Gastroesophageal sphincter (tissue), 4 donors: ENCODE data around the gene DGKQ. TPM values are rescaled to one million over a fixed set of nuclear protein-coding genes. Genes with fewer than 3 reads are reported as not detected.
"Not testable (repeated sequence)": the region's sequence is repeated elsewhere in the genome, so short reads cannot be mapped to it uniquely, and the experiment has no call there.

ENCODE experiments used
- ATAC-seq: fragments of 150-250 bp; one replicate; pipeline ENCODE4 v1.9.1; 2016; ENCODE audit warnings: mild to moderate bottlenecking, moderate library complexity
- H3K27ac ChIP-seq, 4 donors: fragments of 200-600 bp; sonication (generic) in 3 of 4; 1 replicate in 3 of 4; 2 replicates in 1 of 4; pipeline ENCODE4 v1.5.1; 2016 to 2019
- H3K27me3 ChIP-seq: fragments of 200-600 bp; sonication (generic); one replicate; pipeline ENCODE4 v1.5.1; 2019
- H3K36me3 ChIP-seq, 2 donors: fragments of 200-600 bp; sonication (generic); one replicate each; pipeline ENCODE4 v1.5.1; 2019; ENCODE audit warnings: control low read depth in 1 of 2
- H3K4me1 ChIP-seq, 3 donors: fragments of 200-600 bp; sonication (generic); 1 replicate in 2 of 3; 2 replicates in 1 of 3; pipeline ENCODE4 v1.5.1; 2016 to 2019; ENCODE audit warnings: control low read depth in 2 of 3
- H3K4me3 ChIP-seq, 2 donors: fragments of 200-600 bp; sonication (generic); one replicate each; pipeline ENCODE4 v1.5.1; 2019; ENCODE audit warnings: mild to moderate bottlenecking in 1 of 2, moderate library complexity in 1 of 2
- H3K9me3 ChIP-seq, 3 donors: fragments of 200-600 bp; sonication (generic); one replicate each; pipeline ENCODE4 v1.5.1; 2017 to 2019; ENCODE audit warnings: control low read depth in 2 of 3
- CTCF ChIP-seq, 4 experiments: fragments of 200-600 bp in 2 of 4; fragments of 450-650 bp in 2 of 4; sonication (generic) in 1 of 4; IDR thresholded peaks; one replicate each; pipeline ENCODE4 v1.5.1; 2017 to 2019; ENCODE audit warnings: antibody characterized with exemption in 4 of 4, mild to moderate bottlenecking in 2 of 4, moderate library complexity in 2 of 4
- EP300 ChIP-seq: sonication (generic); formaldehyde crosslinking; IDR thresholded peaks from one replicate; pipeline ENCODE4 v1.6.1; 2017; ENCODE audit warnings: antibody characterized with exemption, mild to moderate bottlenecking
- POLR2A ChIP-seq, 2 donors: fragments of 450-650 bp; IDR thresholded peaks; one replicate each; pipeline ENCODE4 v1.6.1; 2017; ENCODE audit warnings: antibody characterized with exemption in 2 of 2, mild to moderate bottlenecking in 2 of 2, moderate library complexity in 1 of 2
- POLR2AphosphoS5 ChIP-seq: sonication (generic); formaldehyde crosslinking; IDR thresholded peaks from one replicate; pipeline ENCODE4 v1.6.1; 2017; ENCODE audit warnings: antibody characterized with exemption
- WGBS, 2 donors: methylation state at CpG; one replicate each; pipeline ENCODE4 v1.1.5; 2018; ENCODE audit warnings: low coverage in 1 of 2; 5-methylcytosine and 5-hydroxymethylcytosine counted together
- total RNA-seq, 4 donors: library from RNA; depleted of rRNA; stranded (reverse); fragments of >200 nt; gene quantifications; one replicate each; pipeline ENCODE4 v1.1.0, GENCODE V29; 2016

DGKQ gene
- total RNA-seq, 4 donors from 2014 or later: 7.5 to 13.5 (median 9.3) TPM

DNA sequence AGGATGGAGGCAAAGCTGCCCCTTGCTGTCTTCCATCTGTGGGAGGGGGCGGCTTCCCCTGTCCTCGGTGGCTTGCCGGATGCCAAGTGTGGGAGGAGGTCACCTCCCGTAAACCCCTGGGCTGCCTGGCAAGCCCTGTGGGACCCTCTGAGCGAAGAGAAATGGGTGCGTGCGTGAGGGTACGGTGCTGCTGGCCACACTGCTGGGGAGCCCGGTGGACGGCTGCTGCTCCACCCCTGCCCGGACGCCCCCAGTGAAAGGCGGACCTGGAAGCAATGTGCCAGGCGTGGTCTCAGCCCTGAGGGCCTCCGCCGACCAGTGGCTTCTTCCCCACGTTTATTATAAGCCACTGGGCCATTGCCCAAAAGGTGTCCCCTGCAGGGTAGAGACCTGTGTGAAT lies 8.9 kb upstream of the DGKQ start:
- 84% methylated on average over 5 of the region's 17 CpGs; no CpG with 5 or more reads in 1 of the 2 donors for WGBS, 2 donors
- Histone ChIP-seq H3K27ac (no peak overlapping the region), H3K27me3 (no peaks in the 10 kb centered on the region), H3K4me1 (peaks cover 0 to 24% (median 16%) of the 10 kb centered on the region in 3 donors), H3K36me3 (no peaks in the 10 kb centered on the region), H3K4me3 (no peak overlapping the region), H3K9me3 (no peaks in the 10 kb centered on the region)
- ATAC-seq: no peak
- TF ChIP-seq POLR2A (IDR thresholded peaks at IDR 0.05) (no peak), CTCF (IDR thresholded peaks at IDR 0.05) (no peak), EP300 (no peak), POLR2AphosphoS5 (no peak)

GRCh38 chr4:978957-979701 lies 5.8 kb upstream of the DGKQ start:
- peak; percentile 47 for ATAC-seq
- Histone ChIP-seq H3K27ac (no peak overlapping the region), H3K4me1 (peaks cover 0 to 1% (median 0%) of the 10 kb centered on the region in 3 donors), H3K9me3 (no peaks in the 10 kb centered on the region), H3K36me3 (no peaks in the 10 kb centered on the region), H3K27me3 (no peaks in the 10 kb centered on the region), H3K4me3 (no peak overlapping the region)
- no peak for TF ChIP-seq EP300
- WGBS, 2 donors: 59 to 60% methylated on average over 8 to 10 of the region's 20 CpGs

- not testable (repeated sequence) for H3K27ac ChIP-seq, H3K4me3 ChIP-seq, H3K36me3 ChIP-seq, H3K27me3 ChIP-seq, ATAC-seq, H3K9me3 ChIP-seq
- WGBS, 2 donors: no CpG with 5 or more reads among the region's 25 CpGs
- peaks cover 6 to 27% (median 14%) of the 10 kb centered on the region in 3 donors for H3K4me1 ChIP-seq
These were observed 2.6 kb upstream of the DGKQ start for GRCh38 chr4:976016-976415.

DNA sequence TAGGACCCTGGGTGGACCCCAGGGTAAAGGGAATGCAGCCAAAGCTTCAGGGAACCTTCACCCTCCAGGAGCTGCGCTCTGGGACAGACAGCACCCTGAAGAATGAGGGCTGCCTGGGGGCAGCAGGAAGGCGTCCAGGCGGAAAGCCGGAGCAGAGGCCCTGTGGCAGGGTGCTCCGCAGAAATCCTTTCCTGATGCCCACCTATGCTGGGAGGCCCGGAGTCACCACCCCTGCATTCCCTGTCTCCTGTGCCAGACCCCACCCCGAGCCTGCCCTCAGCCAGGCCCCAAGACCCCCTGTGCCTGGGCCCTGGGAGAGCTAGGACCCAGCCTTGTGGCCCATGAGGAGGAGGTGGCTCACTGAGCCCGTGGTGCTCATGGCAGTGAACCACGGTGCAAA lies 1.3 kb upstream of the DGKQ start:
- WGBS, 2 donors: 20 to 67% methylated on average over 1 of the region's 9 CpGs
- H3K27ac ChIP-seq: no peak overlapping the region
- no peaks in the 10 kb centered on the region for H3K36me3 ChIP-seq
- ATAC-seq: no peak
- H3K4me1 ChIP-seq: peaks cover 6 to 36% (median 14%) of the 10 kb centered on the region in 3 donors
- H3K4me3 ChIP-seq: no peak overlapping the region
- no peaks in the 10 kb centered on the region for H3K9me3 ChIP-seq
- H3K27me3 ChIP-seq: no peaks in the 10 kb centered on the region
- TF ChIP-seq EP300 (no peak), POLR2A (IDR thresholded peaks at IDR 0.05) (no peak), POLR2AphosphoS5 (no peak), CTCF (IDR thresholded peaks at IDR 0.05) (no peak)

DNA sequence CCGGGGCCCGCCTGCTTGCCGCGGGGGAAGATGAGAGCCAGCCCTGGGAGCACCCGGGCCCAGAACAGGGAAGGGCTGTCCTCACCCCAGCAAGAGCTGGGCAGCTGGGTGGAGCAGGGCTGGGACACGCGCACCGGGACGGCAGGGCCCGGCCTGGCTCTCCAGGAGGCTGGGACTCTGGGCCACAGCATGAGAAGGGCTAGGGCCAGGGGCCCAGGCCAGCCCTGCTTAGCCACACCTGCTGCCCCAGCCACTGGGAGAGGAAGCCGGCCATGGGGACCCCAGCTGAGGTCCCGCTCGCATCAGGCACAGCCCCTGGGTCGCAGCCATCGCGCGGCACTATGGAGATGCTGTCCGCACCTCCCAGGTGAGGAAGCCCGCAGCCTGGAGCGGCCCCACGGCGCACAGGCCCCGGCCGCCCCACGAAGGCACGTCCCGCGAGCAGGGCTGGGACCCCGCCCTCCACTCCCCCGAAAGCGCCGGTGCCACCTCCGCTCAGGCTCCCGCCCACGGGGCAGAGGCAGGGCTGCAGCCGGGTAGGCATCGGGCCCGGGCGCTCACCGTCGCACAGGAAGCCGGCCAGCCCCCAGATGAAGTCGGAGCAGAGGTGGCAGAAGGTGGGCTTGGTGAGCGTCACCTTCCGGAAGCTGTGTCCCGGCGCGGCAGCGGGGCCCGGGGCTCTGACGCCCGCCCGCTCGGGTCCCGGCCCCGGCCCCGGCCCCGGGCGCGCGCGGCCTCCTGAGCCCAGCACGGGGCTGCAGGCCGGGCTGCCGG lies 531 bp downstream of the DGKQ start:
- H3K4me3 ChIP-seq: peak overlapping the region; percentile 71 to 83
- H3K27ac ChIP-seq: peak overlapping the region in 3 of 4 donors; percentile 24 to 69 (median 41)
- no peak for TF ChIP-seq EP300
- no peak for TF ChIP-seq CTCF (IDR thresholded peaks at IDR 0.05)
- no peak for TF ChIP-seq POLR2A (IDR thresholded peaks at IDR 0.05)
- no peak for TF ChIP-seq POLR2AphosphoS5

More for the DNA sequence above, 531 bp downstream of the DGKQ start:
- H3K27me3 ChIP-seq: peaks cover 13% of the 10 kb centered on the region
- no peaks in the 10 kb centered on the region for H3K36me3 ChIP-seq
- WGBS, 2 donors: no CpG with 5 or more reads among the region's 65 CpGs
- peaks cover 6 to 44% (median 14%) of the 10 kb centered on the region in 3 donors for H3K4me1 ChIP-seq
- peak; percentile 46 for ATAC-seq
- no peaks in the 10 kb centered on the region for H3K9me3 ChIP-seq
